ENCODE measurements around the gene TMEM138.

DNA sequence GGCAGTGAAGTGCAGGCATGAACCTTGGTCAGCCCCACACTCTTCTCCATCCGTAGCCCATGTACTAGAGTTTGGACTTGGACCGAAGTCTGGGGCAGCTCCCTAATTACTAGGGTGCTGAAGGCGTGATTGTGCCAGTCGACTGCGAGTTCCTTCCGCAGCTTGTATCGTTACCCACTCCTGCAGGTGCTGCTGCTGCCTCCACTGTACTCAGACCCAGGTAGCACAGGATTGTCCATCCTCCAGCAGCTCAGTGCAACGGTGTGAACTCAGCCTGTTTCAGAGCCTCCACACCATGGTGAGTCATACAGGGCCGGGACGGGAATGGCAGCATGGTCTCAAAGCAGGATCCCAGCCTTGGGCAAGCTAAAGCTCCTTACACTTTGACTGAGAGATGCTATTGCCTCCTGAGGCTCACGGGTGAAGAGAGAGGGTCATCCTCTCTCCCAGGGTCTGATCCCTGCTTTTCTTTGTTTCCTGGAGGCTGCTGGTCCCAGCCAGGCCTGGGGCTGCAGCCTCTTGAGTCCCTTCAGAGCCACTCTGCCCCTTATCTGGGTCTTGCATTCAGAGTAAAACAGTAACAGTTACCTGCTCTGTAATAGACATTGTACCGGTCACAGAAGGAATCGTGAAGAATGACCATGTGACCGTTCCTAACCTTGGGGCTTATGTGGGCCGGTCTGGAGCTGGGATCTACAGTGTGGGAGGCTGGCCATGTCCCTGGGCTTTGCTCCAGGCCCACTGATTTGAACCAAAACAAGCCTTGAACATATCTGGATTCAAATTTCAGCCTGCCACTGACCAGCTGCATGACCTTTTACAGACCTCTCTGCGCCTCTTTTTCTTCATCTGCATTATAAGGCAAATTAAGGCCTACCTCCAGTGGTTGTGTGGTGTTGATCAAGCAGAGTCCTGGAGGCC is 27.5 kb upstream of the TMEM138 start:
- no peak for TF ChIP-seq BHLHE40 (IDR thresholded peaks at IDR 0.05; ENCODE audit: borderline replicate concordance)
- TF ChIP-seq FOXM1 (IDR thresholded peaks at IDR 0.05; ENCODE audit: borderline replicate concordance), result no peak
